Activated CD4-positive, alpha-beta memory T cell treated with anti-CD3 and anti-CD28 coated beads, Interleukin-2, amount 10 ng/mL, durations not matched to agents 7 days and 5 days (primary cell): Measurements from ENCODE around the gene MSLN. TPM values are rescaled to one million over a fixed set of nuclear protein-coding genes. Genes with fewer than 3 reads are reported as not detected.

ENCODE experiments used
- CTCF ChIA-PET: fragments of 350-600 bp; sonication (Branson Sonifier 250); formaldehyde crosslinking; loops from one replicate; lab custom pipeline; 2021; ENCODE audit warnings: antibody characterized with exemption, inconsistent platforms; lab: Charles Lee
- POLR2A ChIA-PET: fragments of 350-600 bp; sonication (Branson Sonifier 250); formaldehyde crosslinking; loops from one replicate; lab custom pipeline; 2021; ENCODE audit warnings: antibody characterized with exemption; lab: Charles Lee
- DNase-seq: peaks from one replicate; pipeline ENCODE4 v3.0.0-alpha.2; 2020
- H3K27ac Mint-ChIP-seq: one replicate; pipeline ENCODE4 v1.8.0; 2021; ENCODE audit warnings: mild to moderate bottlenecking, mixed read lengths
- H3K27me3 Mint-ChIP-seq: one replicate; pipeline ENCODE4 v1.8.0; 2021; ENCODE audit warnings: mixed read lengths
- H3K36me3 Mint-ChIP-seq: one replicate; pipeline ENCODE4 v1.8.0; 2021; ENCODE audit warnings: low read depth, mixed read lengths
- H3K4me1 Mint-ChIP-seq: one replicate; pipeline ENCODE4 v1.8.0; 2021; ENCODE audit warnings: mixed read lengths
- H3K4me3 Mint-ChIP-seq: one replicate; pipeline ENCODE4 v1.8.0; 2021; ENCODE audit warnings: mild to moderate bottlenecking, mixed read lengths
- H3K9me3 Mint-ChIP-seq: one replicate; pipeline ENCODE4 v1.8.0; 2021; ENCODE audit warnings: mixed read lengths
- total RNA-seq, 2 experiments: library from RNA; stranded (reverse); gene quantifications; one replicate each; pipeline ENCODE4 v1.2.3, GENCODE V29; 2021

The MSLN gene
- total RNA-seq, 2 experiments from 2014 or later: not detected

GRCh38 chr16:732936-733335 lies 27.6 kb upstream of the MSLN start:
- no peak for DNase-seq
- ChIA-PET CTCF (interaction anchor here (1.2 kb wide), 1 partner anchor 16 kb away, joined by 3 read pairs; no protein-coding TSS in a partner anchor), POLR2A (interaction anchor here (1.6 kb wide), 1 partner anchor 11 kb away, joined by 6 read pairs; the partner anchor contains the start of gene ANTKMT)
- Mint-ChIP-seq H3K4me1 (peaks cover 25% of the 10 kb centered on the region), H3K27me3 (no peaks in the 10 kb centered on the region), H3K4me3 (no peak overlapping the region), H3K9me3 (no peaks in the 10 kb centered on the region), H3K27ac (no peak overlapping the region), H3K36me3 (peaks cover 24% of the 10 kb centered on the region)

GRCh38 chr16:733382-734207 lies 26.9 kb upstream of the MSLN start:
- DNase-seq: no peak

GRCh38 chr16:734208-734980 lies 26.1 kb upstream of the MSLN start:
- Mint-ChIP-seq H3K36me3 (peaks cover 30% of the 10 kb centered on the region), H3K4me1 (peaks cover 31% of the 10 kb centered on the region), H3K27ac (no peak overlapping the region), H3K27me3 (no peaks in the 10 kb centered on the region), H3K4me3 (no peak overlapping the region), H3K9me3 (no peaks in the 10 kb centered on the region)
- CTCF ChIA-PET: interaction anchor here (0.6 to 1.2 kb wide), 2 partner anchors 17 to 22 kb away, joined by 3 read pairs; no protein-coding TSS in a partner anchor
- DNase-seq: no peak
- POLR2A ChIA-PET: interaction anchor here (1.8 kb wide), 1 partner anchor 10 kb away, joined by 5 read pairs; no protein-coding TSS in a partner anchor

More at GRCh38 chr16:733382-734207, 26.9 kb upstream of the MSLN start:
- H3K27ac Mint-ChIP-seq: no peak overlapping the region
- peaks cover 27% of the 10 kb centered on the region for H3K4me1 Mint-ChIP-seq
- no peaks in the 10 kb centered on the region for H3K27me3 Mint-ChIP-seq
- POLR2A ChIA-PET: interaction anchor here (1.6 kb wide), 1 partner anchor 12 kb away, joined by 6 read pairs; the partner anchor contains the start of gene ANTKMT
- H3K36me3 Mint-ChIP-seq: peaks cover 26% of the 10 kb centered on the region
- CTCF ChIA-PET: interaction anchor here (1.2 kb wide), 1 partner anchor 16 kb away, joined by 3 read pairs; no protein-coding TSS in a partner anchor
- no peaks in the 10 kb centered on the region for H3K9me3 Mint-ChIP-seq
- H3K4me3 Mint-ChIP-seq: no peak overlapping the region

- no peak for DNase-seq
- Mint-ChIP-seq H3K27me3 (no peaks in the 10 kb centered on the region), H3K27ac (peak overlapping the region; percentile 57), H3K9me3 (no peaks in the 10 kb centered on the region), H3K36me3 (peaks cover 32% of the 10 kb centered on the region), H3K4me3 (no peak overlapping the region), H3K4me1 (peaks cover 36% of the 10 kb centered on the region)
- CTCF ChIA-PET: interaction anchor here (0.6 to 1.5 kb wide), 6 partner anchors 10 to 28 kb away, joined by 3 to 8 read pairs (median 5); partner anchors contain the start of genes ANTKMT and METRN
- POLR2A ChIA-PET: interaction anchor here (1.1 to 1.8 kb wide), 3 partner anchors 11 to 40 kb away, joined by 3 to 5 read pairs (median 4); partner anchors contain the start of gene ANTKMT
Observed at GRCh38 chr16:734981-735881, 25.3 kb upstream of the MSLN start.

GRCh38 chr16:735982-736453 lies 24.5 kb upstream of the MSLN start:
- POLR2A ChIA-PET: interaction anchor here (0.8 to 1.8 kb wide), 5 partner anchors 8 to 46 kb away, joined by 3 to 5 read pairs (median 4); partner anchors contain the start of genes ANTKMT and WDR24
- H3K4me1 Mint-ChIP-seq: peaks cover 36% of the 10 kb centered on the region
- H3K9me3 Mint-ChIP-seq: no peaks in the 10 kb centered on the region
- CTCF ChIA-PET: interaction anchor here (1.0 to 1.5 kb wide), 6 partner anchors 11 to 29 kb away, joined by 3 to 8 read pairs (median 5); partner anchors contain the start of genes ANTKMT and METRN
- H3K36me3 Mint-ChIP-seq: peaks cover 32% of the 10 kb centered on the region
- peak; percentile 57 for DNase-seq
- no peaks in the 10 kb centered on the region for H3K27me3 Mint-ChIP-seq
- peak overlapping the region; percentile 57 for H3K27ac Mint-ChIP-seq
- H3K4me3 Mint-ChIP-seq: no peak overlapping the region

- Mint-ChIP-seq H3K36me3 (peaks cover 32% of the 10 kb centered on the region), H3K4me1 (peaks cover 36% of the 10 kb centered on the region), H3K9me3 (no peaks in the 10 kb centered on the region), H3K4me3 (no peak overlapping the region), H3K27me3 (no peaks in the 10 kb centered on the region), H3K27ac (no peak overlapping the region)
- DNase-seq: no peak
- ChIA-PET POLR2A (interaction anchor here (1.2 kb wide), 1 partner anchor 47 kb away, joined by 4 read pairs; the partner anchor contains the start of gene WDR24), CTCF (interaction anchor here (1.0 to 1.5 kb wide), 4 partner anchors 22 to 48 kb away, joined by 3 to 7 read pairs (median 4); partner anchors contain the start of gene METRN)
Observed at GRCh38 chr16:736936-737481, 23.5 kb upstream of the MSLN start.

- Mint-ChIP-seq H3K9me3 (no peaks in the 10 kb centered on the region), H3K27ac (peak overlapping the region; percentile 31), H3K36me3 (peaks cover 24% of the 10 kb centered on the region), H3K4me3 (peak overlapping the region; percentile 77), H3K4me1 (peaks cover 36% of the 10 kb centered on the region), H3K27me3 (no peaks in the 10 kb centered on the region)
- no peak for DNase-seq
- ChIA-PET CTCF (interaction anchor here (1.0 to 2.2 kb wide), 5 partner anchors 12 to 28 kb away, joined by 3 to 10 read pairs (median 5); partner anchors contain the start of gene ANTKMT), POLR2A (interaction anchor here (0.6 to 2.1 kb wide), 8 partner anchors 9 to 565 kb away, joined by 3 to 10 read pairs (median 4); partner anchors contain the start of genes ANTKMT, CHTF18 and RPUSD1)
Observed at GRCh38 chr16:739560-740458, 20.7 kb upstream of the MSLN start.

GRCh38 chr16:740459-740763 lies 20.1 kb upstream of the MSLN start:
- CTCF ChIA-PET: interaction anchor here (1.0 to 2.2 kb wide), 5 partner anchors 12 to 29 kb away, joined by 3 to 10 read pairs (median 5); partner anchors contain the start of gene ANTKMT
- peak overlapping the region; percentile 65 for H3K27ac Mint-ChIP-seq
- POLR2A ChIA-PET: interaction anchor here (0.6 to 2.1 kb wide), 9 partner anchors 10 to 564 kb away, joined by 3 to 10 read pairs (median 4); partner anchors contain the start of genes ANTKMT, CHTF18 and RPUSD1
- no peak for DNase-seq
- peak overlapping the region; percentile 77 for H3K4me3 Mint-ChIP-seq
- H3K36me3 Mint-ChIP-seq: peaks cover 20% of the 10 kb centered on the region
- no peaks in the 10 kb centered on the region for H3K9me3 Mint-ChIP-seq
- peaks cover 32% of the 10 kb centered on the region for H3K4me1 Mint-ChIP-seq
- no peaks in the 10 kb centered on the region for H3K27me3 Mint-ChIP-seq

GRCh38 chr16:740764-741505 lies 19.6 kb upstream of the MSLN start, which contains the start of gene CIAO3:
TSS of gene CIAO3 (minus strand) at chr16:740997. CDS start at chr16:740985, 12 bp downstream.
- Mint-ChIP-seq H3K27ac (peak within 1 kb of the TSS; percentile 65), H3K4me3 (peak within 1 kb of the TSS; percentile 77), H3K4me1 (peaks cover 27% of the 10 kb centered on the region), H3K9me3 (no peaks in the 10 kb centered on the region), H3K27me3 (no peaks in the 10 kb centered on the region), H3K36me3 (peaks cover 19% of the 10 kb centered on the region)
- CTCF ChIA-PET: interaction anchor here (0.9 to 2.2 kb wide), 7 partner anchors 13 to 319 kb away, joined by 3 to 10 read pairs (median 4); partner anchors contain the start of gene ANTKMT
- POLR2A ChIA-PET: interaction anchor here (0.7 to 2.1 kb wide), 9 partner anchors 11 to 47 kb away, joined by 3 to 10 read pairs (median 4); partner anchors contain the start of genes ANTKMT, CHTF18 and RPUSD1
- peak; percentile 94 for DNase-seq
